GM18508 (cell line): ENCODE results near the gene CNTNAP2.
"Not testable (repeated sequence)": the region's sequence is repeated elsewhere in the genome, so short reads cannot be mapped to it uniquely, and the experiment has no call there.

ENCODE experiments used
- ATAC-seq: cut with Tn5 transposase; IDR thresholded peaks from one replicate; pipeline ENCODE4 v1.9.1; 2021; ENCODE audit warnings: moderate number of reproducible peaks; ENCODE audit not compliant: insufficient read depth, unreplicated experiment

CNTNAP2 gene

GRCh38 chr7:147737559-147738214 lies 1621.1 kb downstream of the CNTNAP2 start:
- not testable (repeated sequence) for ATAC-seq

DNA sequence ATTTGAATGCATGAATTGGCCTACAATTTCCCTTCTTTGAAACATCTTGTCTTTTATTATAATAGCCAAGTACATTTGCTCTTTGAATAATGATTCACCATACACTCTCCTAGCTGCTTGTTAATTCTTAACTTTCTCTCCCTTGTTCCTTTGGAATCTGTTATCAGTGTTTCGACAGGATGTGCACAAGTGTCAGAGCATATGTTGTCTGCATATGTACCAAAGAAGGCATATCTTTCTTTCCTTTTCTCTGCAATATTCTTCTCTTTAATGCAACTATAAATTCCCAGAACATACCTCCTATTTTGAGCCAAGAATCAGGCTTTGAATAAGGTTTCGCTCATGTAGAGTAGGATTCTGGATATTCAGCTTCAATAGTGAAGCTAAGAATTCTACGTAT lies 1625.7 kb downstream of the CNTNAP2 start:
- ATAC-seq: no peak

- no peak for ATAC-seq
Observed at GRCh38 chr7:147756300-147756699, 1639.7 kb downstream of the CNTNAP2 start.

- no peak for ATAC-seq
Observed at GRCh38 chr7:147759327-147759943, 1642.8 kb downstream of the CNTNAP2 start.

DNA sequence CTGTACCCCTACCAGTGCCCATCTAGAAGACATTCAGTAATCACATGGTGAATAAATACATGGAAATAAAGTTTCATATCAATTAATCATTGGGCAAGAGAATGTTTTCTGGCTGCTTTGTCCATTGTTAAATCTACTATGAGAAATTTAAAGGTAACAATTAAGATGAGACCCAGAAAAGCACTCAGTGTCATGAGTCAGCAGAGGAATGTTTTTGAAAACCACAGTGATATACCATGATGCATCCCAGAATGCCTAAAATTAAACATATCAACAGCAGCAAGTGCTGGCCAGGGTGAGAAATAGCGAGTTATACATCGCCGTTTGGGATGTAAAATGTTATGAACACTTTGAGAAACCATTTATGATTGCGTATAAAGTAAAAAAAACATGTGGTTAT lies 1648.7 kb downstream of the CNTNAP2 start:
- no peak for ATAC-seq

DNA sequence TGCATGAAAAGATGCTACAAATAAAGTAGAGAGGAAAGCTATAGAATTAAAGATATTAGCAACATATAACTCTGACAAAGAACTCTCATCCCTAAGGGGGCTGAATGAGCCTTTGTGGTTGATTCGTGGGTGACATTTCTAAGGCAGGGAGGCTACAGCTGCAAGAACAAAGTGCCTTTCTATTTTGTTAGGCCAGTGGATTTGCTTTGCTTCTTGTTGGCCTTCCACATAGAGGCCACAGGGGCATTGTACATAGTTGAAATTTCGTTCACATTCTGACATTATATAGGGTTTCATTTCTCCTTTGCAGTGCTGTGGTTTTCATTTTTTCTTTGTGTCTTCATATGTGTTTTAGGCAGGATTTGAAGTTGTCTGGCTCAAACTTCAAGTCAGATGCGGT lies 1654.7 kb downstream of the CNTNAP2 start:
- ATAC-seq: no peak

DNA sequence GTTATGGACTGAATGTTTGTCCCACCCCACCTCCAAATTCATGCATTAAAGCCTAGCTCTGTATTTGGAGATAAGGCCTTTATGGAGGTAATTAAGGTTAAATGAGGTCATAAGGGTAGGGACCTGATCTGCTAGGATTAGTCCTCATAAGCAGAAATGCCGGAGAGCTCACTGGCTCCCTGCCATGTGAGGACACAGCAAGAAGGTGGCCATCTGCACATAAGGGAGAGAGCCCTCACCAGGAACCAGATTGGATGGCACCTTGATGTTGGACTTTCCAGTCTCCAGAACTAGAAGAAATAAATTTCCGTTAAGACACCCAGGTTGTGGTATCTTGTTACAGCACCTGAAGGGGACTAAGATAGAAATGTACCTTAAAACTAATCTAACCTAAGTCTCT lies 1657.9 kb downstream of the CNTNAP2 start:
- ATAC-seq: no peak

- no peak for ATAC-seq
Observed at GRCh38 chr7:147775516-147776284, 1659.1 kb downstream of the CNTNAP2 start.

DNA sequence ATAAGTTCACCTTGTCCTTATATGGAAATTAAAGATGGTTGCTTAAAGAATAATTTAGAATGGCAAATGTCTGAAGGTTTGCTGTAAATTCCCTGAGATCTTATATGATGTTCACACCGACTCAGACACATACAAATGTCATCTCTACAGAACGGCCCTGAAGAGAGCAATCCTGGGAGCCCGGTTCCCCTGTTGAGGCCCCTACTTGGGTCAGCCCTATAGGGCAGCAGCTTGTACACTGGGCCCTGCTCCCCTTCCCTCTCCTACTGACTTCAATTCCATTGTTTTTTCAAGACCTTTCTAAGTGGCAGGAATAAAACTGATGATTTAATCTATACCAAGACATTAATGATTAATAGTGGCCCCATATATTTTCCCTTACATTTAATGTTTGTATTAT lies 1660.7 kb downstream of the CNTNAP2 start:
- ATAC-seq: no peak

GRCh38 chr7:147779949-147780348 lies 1663.3 kb downstream of the CNTNAP2 start:
- ATAC-seq: no peak

DNA sequence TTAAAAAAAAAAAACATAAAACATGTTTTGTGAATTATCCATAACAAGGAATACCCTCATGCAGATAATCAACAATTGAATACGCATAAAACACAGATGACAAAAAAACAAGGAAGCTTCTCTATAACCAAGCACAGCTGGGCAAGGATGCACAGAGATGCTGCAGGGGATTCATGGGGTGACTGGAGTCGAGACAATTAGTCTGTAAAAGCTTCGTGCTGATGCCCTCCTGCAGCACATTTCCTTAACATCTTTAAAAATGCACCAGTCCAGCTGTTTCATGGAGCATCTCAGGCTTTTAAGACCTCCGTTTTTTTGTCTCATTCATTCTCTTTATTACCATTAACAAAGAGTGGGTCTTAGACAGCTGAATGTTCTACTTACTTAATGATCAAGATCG lies 1680.0 kb downstream of the CNTNAP2 start:
- no peak for ATAC-seq

- no peak for ATAC-seq
Observed at GRCh38 chr7:147798001-147798400, 1681.4 kb downstream of the CNTNAP2 start.

DNA sequence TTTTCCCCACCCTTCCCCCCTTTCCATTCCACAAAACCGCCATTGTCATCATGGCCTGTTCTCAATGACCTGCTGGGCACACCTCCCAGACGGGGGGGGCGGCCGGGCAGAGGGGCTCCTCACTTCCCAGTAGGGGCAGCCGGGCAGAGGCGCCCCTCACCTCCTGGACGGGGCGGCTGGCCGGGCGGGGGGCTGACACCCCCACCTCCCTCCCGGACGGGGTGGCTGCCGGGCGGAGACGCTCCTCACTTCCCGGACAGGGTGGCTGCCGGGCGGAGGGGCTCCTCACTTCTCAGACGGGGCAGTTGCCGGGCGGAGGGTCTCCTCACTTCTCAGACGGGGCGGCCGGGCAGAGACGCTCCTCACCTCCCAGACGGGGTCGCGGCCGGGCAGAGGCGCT lies 1685.2 kb downstream of the CNTNAP2 start:
- not testable (repeated sequence) for ATAC-seq

- no peak for ATAC-seq
Observed at GRCh38 chr7:147803151-147803550, 1686.5 kb downstream of the CNTNAP2 start.

- no peak for ATAC-seq
Observed at GRCh38 chr7:147803606-147804005, 1687.0 kb downstream of the CNTNAP2 start.

GRCh38 chr7:147804032-147804431 lies 1687.4 kb downstream of the CNTNAP2 start:
- ATAC-seq: no peak

DNA sequence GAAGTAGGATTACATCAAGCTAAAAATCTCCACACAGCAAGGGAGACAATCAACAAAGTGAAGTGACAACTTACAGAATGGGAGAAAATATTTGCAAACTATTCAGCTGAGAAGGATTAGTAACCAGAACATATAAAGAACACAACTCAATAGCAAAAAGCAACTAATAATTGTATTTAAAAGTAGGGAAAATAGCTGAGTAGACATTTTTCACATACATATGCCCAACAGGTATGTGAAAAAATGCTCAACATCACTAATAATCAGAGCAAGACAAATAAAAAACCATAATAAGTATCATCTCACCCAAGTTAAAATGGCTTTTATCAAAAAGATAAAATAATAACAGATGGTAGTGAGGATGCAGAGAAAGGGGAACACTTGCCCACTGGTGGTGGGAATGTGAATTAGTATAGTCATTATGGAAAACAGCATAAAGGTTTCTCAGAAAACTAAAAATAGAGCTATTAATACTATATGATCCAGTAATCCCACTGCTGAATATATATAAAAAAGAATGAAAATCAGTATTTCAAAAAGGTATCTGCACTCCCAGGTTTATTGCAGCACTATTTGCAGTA lies 1689.5 kb downstream of the CNTNAP2 start:
- no peak for ATAC-seq

- ATAC-seq: no peak
Observed at GRCh38 chr7:147809786-147810185, 1693.2 kb downstream of the CNTNAP2 start.

DNA sequence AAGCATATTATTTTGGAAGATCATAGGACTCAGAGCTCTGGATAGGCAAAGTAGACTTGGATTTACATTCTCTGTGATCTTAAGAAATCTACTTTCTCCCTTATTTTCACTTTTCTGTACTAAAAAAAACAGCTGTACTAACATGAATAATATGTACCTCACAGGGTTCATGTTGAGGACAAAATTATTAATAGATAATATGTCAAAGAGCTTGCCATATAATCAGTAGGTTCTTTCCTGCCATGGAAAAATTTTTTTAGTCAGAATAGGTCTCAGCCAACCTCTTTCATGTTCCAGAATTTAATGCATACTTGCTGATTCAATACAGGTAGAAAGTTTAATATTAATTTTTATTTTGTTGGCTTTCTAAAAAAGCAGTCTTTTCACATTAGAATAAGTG lies 1693.7 kb downstream of the CNTNAP2 start:
- ATAC-seq: no peak

GRCh38 chr7:147811923-147812322 lies 1695.3 kb downstream of the CNTNAP2 start:
- ATAC-seq: no peak

GRCh38 chr7:147813316-147813715 lies 1696.7 kb downstream of the CNTNAP2 start:
- no peak for ATAC-seq
